Activated CD4-positive, CD25-positive, alpha-beta regulatory T cell treated with anti-CD3 and anti-CD28 coated beads, Interleukin-2, amount 50 U/mL, for 72 hours (primary cell): ENCODE data around the gene TBX21.
A peak's percentile ranks its signal among the peaks of the same experiment; 100 is the strongest.

ENCODE experiments used
- DNase-seq: peaks from one replicate; pipeline ENCODE4 v3.0.0; 2021

TBX21 gene

GRCh38 chr17:47698749-47699535 is 34.1 kb upstream of the TBX21 start:
- DNase-seq: peak; percentile 82

GRCh38 chr17:47699536-47699840 is 33.5 kb upstream of the TBX21 start:
- no peak for DNase-seq

- DNase-seq: no peak
Observed at GRCh38 chr17:47700471-47701449, 32.3 kb upstream of the TBX21 start.

GRCh38 chr17:47701608-47702007 is 31.4 kb upstream of the TBX21 start:
- no peak for DNase-seq

- DNase-seq: no peak
Observed at GRCh38 chr17:47702391-47702995, 30.5 kb upstream of the TBX21 start.

GRCh38 chr17:47703191-47703591 is 29.8 kb upstream of the TBX21 start:
- DNase-seq: peak; percentile 44

- DNase-seq: no peak
Observed at GRCh38 chr17:47703671-47704070, 29.4 kb upstream of the TBX21 start.

- DNase-seq: peak; percentile 36
Observed at GRCh38 chr17:47704116-47704515, 28.9 kb upstream of the TBX21 start.

- DNase-seq: no peak
Observed at GRCh38 chr17:47704736-47705135, 28.3 kb upstream of the TBX21 start.

GRCh38 chr17:47705536-47706530 is 27.2 kb upstream of the TBX21 start:
- DNase-seq: peak; percentile 52

- no peak for DNase-seq
Observed at GRCh38 chr17:47707056-47707804, 25.8 kb upstream of the TBX21 start.

- no peak for DNase-seq
Observed at GRCh38 chr17:47707884-47708283, 25.2 kb upstream of the TBX21 start.

GRCh38 chr17:47708312-47708863 is 24.6 kb upstream of the TBX21 start:
- DNase-seq: no peak

GRCh38 chr17:47708864-47709541 is 24.0 kb upstream of the TBX21 start:
- no peak for DNase-seq

GRCh38 chr17:47709594-47709993 is 23.4 kb upstream of the TBX21 start:
- no peak for DNase-seq

- DNase-seq: no peak
Observed at GRCh38 chr17:47711366-47712099, 21.5 kb upstream of the TBX21 start.

GRCh38 chr17:47712330-47713023 is 20.6 kb upstream of the TBX21 start:
- no peak for DNase-seq

- DNase-seq: no peak
Observed at GRCh38 chr17:47713980-47714700, 18.9 kb upstream of the TBX21 start.
